Adipocyte (in vitro differentiated cells): ENCODE results near the gene SPEM3.
"Not testable (repeated sequence)": the region's sequence is repeated elsewhere in the genome, so short reads cannot be mapped to it uniquely, and the experiment has no call there.

Experiments
- DNase-seq: peaks from one replicate; pipeline ENCODE4 v3.0.0-alpha.2; 2015; ENCODE audit warnings: low read depth
- H3K27me3 ChIP-seq: replicated peaks from 2 replicates; pipeline ENCODE4 v1.7.0; 2013; ENCODE audit warnings: mild to moderate bottlenecking, low read length, moderate library complexity; ENCODE audit not compliant: control insufficient read depth, insufficient read depth
- H3K36me3 ChIP-seq: 2 replicates; pipeline ENCODE4 v1.7.0; 2013; ENCODE audit warnings: low read length, mild to moderate bottlenecking, moderate library complexity; ENCODE audit not compliant: control insufficient read depth, insufficient read depth, severe bottlenecking
- H3K4me1 ChIP-seq: 2 replicates; pipeline ENCODE4 v1.7.0; 2013; ENCODE audit warnings: mild to moderate bottlenecking, low read length, moderate library complexity; ENCODE audit not compliant: control insufficient read depth, insufficient read depth
- H3K4me3 ChIP-seq: 2 replicates; pipeline ENCODE4 v1.7.0; 2013; ENCODE audit warnings: mild to moderate bottlenecking, low read length, moderate library complexity
- H3K9ac ChIP-seq: 2 replicates; pipeline ENCODE4 v1.7.0; 2013; ENCODE audit warnings: mild to moderate bottlenecking, low read length, moderate library complexity
- H3K9me3 ChIP-seq: 2 replicates; pipeline ENCODE4 v1.7.0; 2013; ENCODE audit warnings: mild to moderate bottlenecking, low read length, moderate library complexity; ENCODE audit not compliant: control insufficient read depth

The SPEM3 gene

DNA sequence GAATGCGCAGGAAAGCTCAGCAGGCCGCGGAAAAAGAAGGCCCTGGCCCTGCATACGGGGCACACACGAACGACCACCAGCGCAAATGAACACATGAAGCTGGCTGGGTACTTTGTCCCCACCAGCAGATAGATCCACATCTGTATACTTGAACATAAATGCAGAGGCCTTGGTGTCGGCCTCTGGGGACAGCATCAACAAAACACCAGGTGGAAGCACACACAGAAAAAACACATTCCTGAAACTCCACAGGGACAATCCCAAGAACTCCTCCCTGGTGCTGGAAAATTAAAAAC lies 51.4 kb downstream of the SPEM3 start:
- peak overlapping the region; percentile 98 for H3K9ac ChIP-seq
- no peaks in the 10 kb centered on the region for H3K27me3 ChIP-seq
- H3K9me3 ChIP-seq, result no peaks in the 10 kb centered on the region
- DNase-seq, result no peak
- H3K36me3 ChIP-seq, result no peaks in the 10 kb centered on the region
- peak overlapping the region; percentile 88 for H3K4me3 ChIP-seq
- H3K4me1 ChIP-seq, result peaks cover 47% of the 10 kb centered on the region

GRCh38 chr17:7481275-7481674 lies 52.6 kb downstream of the SPEM3 start, which contains the start of gene SLC35G6:
SLC35G6 (plus strand) TSS chr17:7481446; CDS start chr17:7481517, 71 bp downstream.
- Histone ChIP-seq H3K9ac (peak within 1 kb of the TSS; percentile 98), H3K4me1 (peaks cover 39% of the 10 kb centered on the region), H3K4me3 (peak within 1 kb of the TSS; percentile 88)
- not testable (repeated sequence) for DNase-seq, H3K36me3 ChIP-seq, H3K27me3 ChIP-seq, H3K9me3 ChIP-seq

DNA sequence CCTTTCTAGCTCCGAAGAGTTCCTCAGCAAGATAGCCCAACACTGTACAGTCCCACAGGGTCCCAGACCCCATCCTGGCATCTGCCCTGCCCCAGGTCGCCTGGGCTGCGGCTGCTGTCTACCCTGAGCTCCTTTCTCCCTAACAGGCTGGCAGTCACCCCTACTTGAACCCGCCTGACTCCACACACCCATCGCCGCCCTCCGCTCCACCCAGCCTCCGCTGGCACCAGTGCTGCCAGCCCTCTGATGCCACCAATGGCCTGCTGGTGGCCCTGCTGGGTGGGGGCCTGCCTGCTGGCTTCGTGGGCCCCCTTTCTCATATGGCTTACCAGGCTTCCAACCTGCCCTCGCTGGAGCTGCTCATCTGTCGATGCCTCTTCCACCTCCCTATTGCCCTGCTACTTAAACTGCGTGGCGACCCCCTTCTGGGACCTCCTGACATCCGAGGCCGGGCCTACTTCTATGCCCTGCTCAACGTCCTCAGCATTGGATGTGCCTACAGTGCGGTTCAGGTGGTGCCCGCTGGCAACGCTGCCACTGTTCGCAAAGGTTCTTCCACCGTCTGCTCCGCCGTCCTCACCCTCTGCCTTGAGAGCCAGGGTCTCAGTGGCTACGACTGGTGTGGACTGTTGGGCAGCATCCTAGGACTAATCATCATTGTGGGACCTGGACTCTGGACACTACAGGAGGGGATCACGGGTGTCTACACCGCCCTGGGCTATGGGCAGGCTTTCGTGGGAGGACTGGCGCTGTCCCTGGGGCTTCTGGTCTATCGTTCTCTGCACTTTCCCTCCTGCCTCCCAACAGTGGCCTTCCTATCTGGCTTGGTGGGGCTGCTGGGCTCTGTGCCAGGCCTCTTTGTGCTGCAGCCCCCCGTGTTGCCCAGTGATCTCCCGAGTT lies 53.4 kb downstream of the SPEM3 start:
- DNase-seq, H3K27me3 ChIP-seq, H3K4me3 ChIP-seq, H3K9me3 ChIP-seq, H3K36me3 ChIP-seq: not testable (repeated sequence)
- H3K4me1 ChIP-seq, result peaks cover 39% of the 10 kb centered on the region
- peak overlapping the region; percentile 99 for H3K9ac ChIP-seq
